ENCODE measurements around the gene CLINT1.

GRCh38 chr5:157828105-157828943, 30.6 kb downstream of the CLINT1 start:
- TF ChIP-seq GATA3 (IDR thresholded peaks at IDR 0.05; ENCODE audit: low read depth, low read length) (no peak), GATA2 (IDR thresholded peaks at IDR 0.05; ENCODE audit: low read depth, low read length) (no peak)
